ENCODE data around the gene NQO2.

The NQO2 gene

DNA sequence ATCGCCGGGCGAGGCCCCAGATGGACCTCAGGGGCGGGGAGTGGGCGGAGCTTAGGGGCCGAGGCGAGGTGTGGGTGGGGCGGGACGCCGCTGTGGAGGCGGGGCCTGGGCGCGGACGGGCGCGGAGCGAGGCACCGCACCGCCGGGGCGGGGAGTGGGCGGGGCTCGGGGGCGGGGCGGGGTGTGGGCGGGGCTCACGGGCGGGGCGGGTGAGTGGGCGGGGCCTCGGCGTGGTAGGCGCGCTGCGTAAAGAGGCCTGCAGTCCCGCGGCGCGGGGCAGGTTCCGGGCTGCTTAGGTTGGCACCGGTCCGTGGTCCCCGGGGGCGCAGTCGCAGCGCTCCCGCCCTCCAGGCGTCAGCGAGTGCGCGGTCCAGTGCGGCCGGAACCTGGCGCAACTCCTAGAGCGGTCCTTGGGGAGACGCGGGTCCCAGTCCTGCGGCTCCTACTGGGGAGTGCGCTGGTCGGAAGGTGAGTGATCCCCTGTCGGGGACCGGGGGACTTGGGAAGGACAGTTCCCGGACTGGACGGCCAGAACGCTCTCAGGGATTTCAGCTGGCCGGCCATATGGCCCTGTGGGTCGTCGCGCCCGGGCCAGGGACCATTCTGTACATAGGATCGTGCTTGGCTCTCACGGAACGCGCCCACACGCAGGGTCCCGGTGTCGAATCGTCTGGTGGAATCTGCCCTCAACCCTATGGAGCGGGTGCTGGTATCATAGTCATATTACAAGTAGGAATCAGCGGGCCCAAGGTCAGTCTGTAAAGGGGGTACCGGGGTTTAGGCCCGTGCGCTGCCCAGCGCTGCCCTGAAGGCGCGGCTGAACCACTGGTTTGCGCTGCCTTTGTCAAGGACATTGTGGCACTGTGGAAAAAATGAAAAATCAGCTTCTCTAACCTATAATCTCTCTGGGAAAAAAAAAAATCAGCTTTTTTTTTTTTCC lies at the start of gene NQO2:
Gene NQO2 (plus strand): TSS at position 277 of the 940 bp plus-strand sequence. CDS start 6,659 bp downstream, outside the sequence.
- peak in 50 of 51 donors; percentile 44 to 95 (median 84) for DNase-seq

DNA sequence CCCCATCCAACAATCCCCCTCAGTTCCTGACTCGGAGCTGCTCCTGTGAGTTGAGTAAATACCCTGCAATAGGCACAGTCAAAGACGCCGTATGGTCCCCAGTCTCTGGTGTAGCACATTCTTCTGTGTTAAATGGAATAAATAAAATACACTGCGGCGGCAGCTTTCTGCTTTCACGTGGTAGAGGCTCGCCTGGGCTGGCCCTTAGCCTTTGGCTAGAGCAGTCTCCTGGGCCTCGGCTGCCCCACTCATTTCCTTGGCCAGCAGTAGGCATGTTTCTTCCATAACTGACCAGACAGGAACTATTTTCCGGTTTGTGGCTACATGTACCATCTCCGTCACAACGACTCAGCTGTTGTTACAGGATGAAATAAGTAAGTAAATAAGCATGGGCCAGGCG lies 49.0 kb upstream of the NQO2 start:
- DNase-seq = no peak

DNA sequence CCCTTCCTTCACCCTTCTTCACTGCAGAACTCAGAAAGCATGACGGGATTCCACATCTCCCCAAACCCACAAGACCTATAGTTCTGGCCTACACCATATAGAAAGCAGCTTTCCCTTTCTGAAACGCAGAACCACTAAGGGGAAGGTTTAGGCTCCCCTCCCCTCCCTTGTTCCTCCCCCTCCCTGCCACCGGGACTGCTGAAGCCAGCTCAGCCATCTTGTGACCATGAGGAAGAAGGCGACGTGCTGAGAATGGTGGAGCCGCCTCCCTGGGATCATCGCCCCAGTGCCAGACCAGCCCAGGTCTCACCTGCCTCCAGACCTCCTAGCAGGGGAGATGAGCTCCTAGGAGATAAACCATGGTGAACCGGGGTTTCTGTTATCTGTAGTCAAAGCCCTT lies 48.0 kb upstream of the NQO2 start:
- peak in 7 of 51 donors; percentile 6 to 29 (median 20) for DNase-seq

- DNase-seq = peak in 46 of 51 donors; percentile 21 to 90 (median 62)
Measured at GRCh38 chr6:2952557-2953095, 47.1 kb upstream of the NQO2 start.

DNA sequence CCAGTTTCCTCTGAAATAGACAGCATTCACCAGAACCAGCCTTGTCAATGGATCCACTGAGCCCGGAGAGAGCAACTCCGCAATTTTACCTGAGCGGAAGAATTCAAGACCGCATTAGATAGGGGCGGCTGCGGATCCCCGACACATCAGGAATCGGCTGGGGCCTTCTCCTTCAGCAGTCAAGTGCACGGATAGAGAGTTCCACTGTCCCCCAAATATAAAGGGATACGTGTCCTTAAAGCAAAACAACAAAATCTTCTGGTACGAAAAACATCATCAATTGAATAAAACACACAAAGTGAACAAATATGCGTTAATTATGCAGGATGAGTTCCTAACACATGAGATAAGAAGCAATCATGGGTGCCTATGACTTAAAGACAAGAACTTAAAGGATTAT lies 46.6 kb upstream of the NQO2 start:
- peak in 1 of 51 donors; percentile 72 for DNase-seq

GRCh38 chr6:2956930-2957685 lies 42.6 kb upstream of the NQO2 start:
- no peak for DNase-seq

- DNase-seq = no peak
Measured at GRCh38 chr6:2957696-2958330, 41.9 kb upstream of the NQO2 start.

DNA sequence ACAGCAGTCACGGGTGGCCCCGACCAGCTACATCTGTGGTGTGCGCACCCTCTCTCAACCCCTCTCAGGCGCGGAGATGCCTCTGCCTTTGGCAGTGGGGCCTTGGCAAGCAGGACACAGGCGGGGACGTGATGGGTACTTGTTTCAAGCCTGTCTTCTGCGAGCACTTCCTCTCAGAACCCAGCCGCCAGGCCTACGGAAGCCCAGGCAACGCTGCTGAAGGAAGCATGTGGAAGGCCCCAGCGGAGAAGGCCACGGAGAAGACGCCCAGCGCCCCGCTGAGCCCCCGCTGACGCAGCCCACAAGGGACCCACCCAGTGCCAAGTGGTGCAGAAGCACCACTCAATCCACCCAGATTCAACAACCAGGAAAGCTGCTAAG lies 41.4 kb upstream of the NQO2 start:
- peak in 10 of 51 donors; percentile 8 to 34 (median 19) for DNase-seq

DNA sequence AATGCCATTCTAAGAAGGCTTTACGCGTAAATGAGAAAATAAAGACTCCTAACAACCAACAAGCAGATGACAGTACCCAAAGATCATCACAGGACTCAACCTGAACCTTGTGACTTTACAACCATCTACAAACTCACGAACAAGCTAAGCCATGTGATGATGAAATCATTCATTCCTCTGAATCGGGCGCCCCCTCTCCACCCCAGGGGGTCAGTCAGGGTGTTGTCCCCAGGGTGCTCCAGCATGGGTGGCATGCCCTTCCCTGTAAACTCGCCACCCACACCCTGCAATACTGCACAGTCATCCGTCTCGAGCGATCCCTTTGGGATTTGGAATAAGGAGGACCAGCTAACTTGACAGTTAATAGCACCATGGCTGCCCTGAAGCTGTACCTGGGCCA lies 40.9 kb upstream of the NQO2 start:
- no peak for DNase-seq

- DNase-seq = peak in 1 of 51 donors; percentile 53
Measured at GRCh38 chr6:2959909-2960719, 39.6 kb upstream of the NQO2 start.

DNA sequence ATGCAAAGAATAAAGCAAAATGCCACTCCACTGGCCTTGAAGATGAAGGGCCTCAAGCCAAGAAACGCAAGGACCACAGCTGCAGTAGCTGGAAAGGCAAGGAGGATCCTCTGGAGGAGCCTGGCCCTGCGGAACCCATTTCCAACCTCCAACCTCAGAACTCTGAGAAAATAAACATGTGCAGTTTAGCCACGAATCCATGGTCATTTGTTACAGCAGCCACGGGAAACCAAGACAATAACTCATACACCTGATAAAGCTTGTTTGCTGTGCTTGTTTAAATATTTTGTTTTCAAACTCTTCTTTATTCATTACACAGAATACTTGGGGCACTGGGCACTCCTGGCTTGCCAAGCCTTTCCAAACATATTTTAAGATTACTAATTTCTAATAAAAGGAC lies 38.8 kb upstream of the NQO2 start:
- DNase-seq = no peak

DNA sequence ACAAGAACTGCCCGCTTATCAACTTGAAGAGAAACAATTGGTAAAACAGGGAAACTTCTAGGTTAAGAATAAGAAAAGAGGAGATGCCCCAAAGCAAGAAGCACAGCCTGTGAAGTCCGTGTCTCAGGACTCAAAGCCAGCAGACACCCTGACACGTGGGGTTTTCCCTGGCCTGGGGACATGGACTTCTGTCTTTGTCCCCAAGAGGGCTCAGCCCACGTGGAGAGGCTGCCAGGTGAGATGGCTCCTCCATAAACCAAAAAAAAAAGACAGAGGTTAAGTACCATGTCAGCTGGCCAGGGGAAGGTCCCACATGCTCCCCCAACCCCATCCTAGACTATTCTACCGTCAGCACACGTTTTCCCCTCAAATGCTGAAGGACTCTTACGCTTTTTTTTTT lies 38.2 kb upstream of the NQO2 start:
- DNase-seq = no peak

DNA sequence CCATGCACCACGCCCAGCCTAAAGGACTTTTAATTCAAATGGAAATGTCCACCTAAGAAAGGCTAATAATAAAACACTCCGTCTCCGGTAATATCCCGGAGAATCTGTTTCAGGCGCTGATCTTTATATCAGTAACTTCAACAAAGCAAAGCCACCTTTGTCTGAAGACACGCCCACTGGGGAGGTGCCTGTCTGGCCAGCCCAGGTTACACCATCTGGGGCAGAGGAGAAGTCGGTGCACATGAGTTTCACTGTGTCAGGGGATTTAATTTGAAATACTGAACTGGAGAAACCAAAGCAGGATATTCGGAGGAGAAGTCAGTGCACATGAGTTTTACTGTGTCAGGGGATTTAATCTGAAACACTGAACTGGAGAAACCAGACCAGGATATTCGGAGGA lies 37.7 kb upstream of the NQO2 start:
- DNase-seq = peak in 1 of 51 donors; percentile 23

DNA sequence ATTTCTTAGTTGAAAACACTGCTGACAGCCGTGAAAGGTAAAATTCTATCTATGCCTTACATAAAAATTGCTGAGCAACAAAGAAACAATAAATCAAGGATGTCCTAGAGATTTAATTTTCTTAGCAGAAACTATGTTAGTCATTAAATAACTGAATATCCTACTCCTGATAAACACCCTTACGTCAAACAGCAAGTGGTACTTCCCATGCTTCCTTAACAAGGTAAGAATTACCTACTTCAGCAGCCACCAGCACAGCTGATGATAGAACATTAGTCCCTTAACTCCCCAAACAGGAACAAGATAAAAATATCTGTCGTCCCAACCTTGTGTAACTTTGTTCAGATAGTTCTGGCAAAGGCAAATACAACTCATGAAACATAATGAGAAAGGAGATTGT lies 37.1 kb upstream of the NQO2 start:
- DNase-seq = no peak

DNA sequence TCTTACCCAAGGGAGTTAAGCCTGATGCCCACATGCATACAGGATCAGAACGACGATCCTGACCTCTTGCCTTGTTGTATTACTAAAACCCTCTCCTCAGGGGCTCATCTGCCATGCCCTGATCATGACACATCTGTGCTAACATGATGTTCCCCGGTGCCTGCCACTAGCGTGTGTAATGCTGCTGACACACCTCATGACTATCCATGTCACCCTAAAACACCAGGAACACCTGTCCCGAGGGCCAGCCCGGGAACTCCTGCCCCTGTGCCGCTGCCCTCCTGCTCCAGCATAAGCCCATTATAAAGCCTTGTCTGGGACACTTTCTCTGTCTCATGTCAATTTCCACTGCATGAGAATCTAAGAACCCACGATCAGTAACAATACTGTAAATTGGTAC lies 35.9 kb upstream of the NQO2 start:
- DNase-seq = no peak

GRCh38 chr6:2964793-2965505 lies 34.7 kb upstream of the NQO2 start:
- DNase-seq = no peak

DNA sequence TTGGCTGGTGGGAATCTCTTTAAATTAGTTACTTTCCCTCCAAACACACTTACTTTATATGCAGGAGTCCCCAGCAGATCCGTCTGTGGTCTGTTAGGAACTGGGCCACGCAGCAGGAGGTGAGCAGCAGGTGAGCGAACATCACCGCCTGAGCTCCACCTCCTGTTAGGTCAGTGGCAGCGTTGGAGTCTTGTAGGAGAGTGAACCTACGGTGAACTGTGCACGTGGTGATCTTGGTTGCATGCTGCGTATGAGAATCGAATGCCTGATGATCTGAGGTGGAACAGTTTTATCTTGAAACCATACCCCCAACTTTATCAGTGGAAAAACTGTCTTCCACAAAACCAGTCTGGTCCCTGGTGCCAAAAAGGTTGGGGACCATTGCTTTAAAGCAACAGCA lies 33.3 kb upstream of the NQO2 start:
- no peak for DNase-seq

DNA sequence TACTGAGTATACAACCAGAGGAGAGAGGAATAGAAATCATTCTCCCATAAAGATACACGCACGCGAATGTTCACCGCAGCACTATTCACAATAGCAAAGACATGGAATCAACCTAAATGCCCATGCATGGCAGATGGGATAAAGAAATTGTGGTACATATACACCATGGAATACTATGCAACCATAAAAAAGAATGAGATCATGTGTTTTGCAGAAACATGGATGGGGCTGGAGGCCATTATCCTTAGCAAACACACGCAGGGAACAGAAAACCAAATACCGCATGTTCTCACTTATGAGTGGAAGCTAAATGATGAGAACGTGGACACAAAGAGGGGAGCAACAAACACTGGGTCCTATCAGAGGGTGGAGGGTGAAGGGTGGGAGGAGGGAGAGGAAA lies 31.8 kb upstream of the NQO2 start:
- DNase-seq = no peak

DNA sequence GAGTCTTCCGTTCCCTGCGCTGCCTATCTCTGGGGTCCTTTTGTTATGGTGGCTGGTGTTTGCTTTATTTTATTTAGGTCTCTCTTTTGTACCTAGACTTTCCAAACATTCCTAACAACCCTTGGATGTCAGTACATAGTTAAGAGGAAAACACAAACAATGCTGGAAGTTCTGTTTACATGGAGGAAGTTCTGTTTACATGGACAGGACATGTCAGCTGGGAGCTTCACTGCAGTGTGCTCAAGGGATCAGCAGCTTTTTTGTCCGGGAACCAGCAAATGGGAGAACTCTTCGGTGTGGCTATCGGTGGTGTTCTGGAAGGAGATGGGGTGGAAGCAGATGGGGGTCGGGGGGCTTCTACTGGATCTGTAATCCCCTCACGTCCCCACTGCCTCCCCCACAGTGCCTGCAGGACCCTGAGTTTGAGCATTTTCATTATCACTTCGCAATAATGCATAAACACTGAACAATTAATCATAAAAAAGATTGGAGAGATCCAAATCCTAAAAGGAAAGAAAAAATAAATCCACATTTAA lies 31.0 kb upstream of the NQO2 start:
- no peak for DNase-seq

DNA sequence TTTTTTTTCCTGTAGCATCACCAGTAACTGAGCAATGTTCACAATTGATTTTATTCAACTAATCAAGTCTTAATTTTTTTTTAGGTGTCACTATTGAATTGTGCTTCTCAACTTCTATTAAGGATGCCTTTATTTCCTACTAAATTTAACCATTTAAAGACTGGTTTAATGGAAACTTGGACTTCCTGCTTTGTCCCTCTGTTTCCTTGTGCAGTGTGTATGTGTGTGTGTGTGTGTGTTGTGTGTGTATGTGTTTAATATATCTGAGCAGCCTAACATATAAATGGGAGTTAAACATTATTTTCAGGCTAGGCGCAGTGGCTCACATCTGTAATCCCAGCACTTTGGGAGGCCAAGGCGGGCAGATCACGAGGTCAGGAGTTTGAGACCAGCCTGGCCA lies 30.1 kb upstream of the NQO2 start:
- no peak for DNase-seq

Data from hypothalamus (tissue), 51 donors.